ENCODE results near the gene PTGER3. TPM values are rescaled to one million over a fixed set of nuclear protein-coding genes. Genes with fewer than 3 reads are reported as not detected.

PTGER3 gene
- polyA plus RNA-seq, 1 of the 3 experiments (the other 2 are of a cell fraction): 1.9 TPM

DNA sequence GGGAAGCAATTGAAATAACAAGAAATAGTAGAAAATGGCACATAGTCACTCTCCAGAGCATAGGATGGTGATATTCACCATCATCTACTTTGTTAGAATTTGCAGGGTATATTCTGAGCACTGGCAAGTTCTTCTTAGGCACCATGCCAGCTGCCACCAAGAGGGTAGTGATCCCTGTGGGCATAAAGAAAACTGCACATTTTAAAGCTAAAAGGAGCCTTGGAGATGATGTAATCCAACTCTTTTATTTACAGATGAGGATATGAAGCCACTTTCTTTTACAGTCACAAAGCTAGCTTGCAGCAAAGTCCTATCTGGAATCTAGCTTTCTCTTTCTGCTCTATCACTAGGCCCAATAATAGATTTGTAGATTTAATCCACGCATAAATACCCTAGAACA, 69.0 kb downstream of the PTGER3 start:
- no peaks in the 10 kb centered on the region for H3K9me2 ChIP-seq
- no peak overlapping the region for H3K4me3 ChIP-seq (ENCODE audit: low read depth in 2 of 2, low read length in 1 of 2)
- ChIA-PET CTCF (interaction anchor here (5.6 kb wide), 1 partner anchor 13 kb away, joined by 21 read pairs; no protein-coding TSS in a partner anchor), POLR2A (no interaction called here)
- no peak overlapping the region for H3K9ac ChIP-seq
- H3K4me1 ChIP-seq (ENCODE audit: control insufficient read depth in 1 of 2, insufficient read depth in 2 of 2, low read depth in 1 of 2, low read length in 1 of 2): no peaks in the 10 kb centered on the region
- H4K20me1 ChIP-seq (ENCODE audit: insufficient read depth): no peaks in the 10 kb centered on the region
- no peaks in the 10 kb centered on the region for H3K9me3 ChIP-seq
- H3K27ac ChIP-seq (ENCODE audit: low read depth in 2 of 2, low read length in 1 of 2): no peak overlapping the region
- H3K4me2 ChIP-seq: no peak overlapping the region
- DNase-seq: no peak
- H3F3A ChIP-seq (replicated peaks; ENCODE audit: insufficient read depth): no peaks in the 10 kb centered on the region
- 81% methylated on average over 1 of the region's 1 CpG for WGBS (ENCODE audit: low lambda C conversion rate)
- no peaks in the 10 kb centered on the region for H3K36me3 ChIP-seq (replicated peaks in 1 of 2; ENCODE audit: control insufficient read depth in 1 of 2, insufficient read depth in 2 of 2, low read length in 1 of 2)
- H3K27me3 ChIP-seq (ENCODE audit: insufficient read depth): no peaks in the 10 kb centered on the region
- H2AFZ ChIP-seq (ENCODE audit: low read depth): no peak overlapping the region
- H3K79me2 ChIP-seq (ENCODE audit: insufficient read depth): no peaks in the 10 kb centered on the region
- TF ChIP-seq EP300 (IDR thresholded peaks at IDR 0.05; ENCODE audit: borderline replicate concordance in 1 of 2, low read depth in 1 of 2, low read length in 1 of 2): no peak
- no peak for TF ChIP-seq NRF1 (IDR thresholded peaks at IDR 0.05; ENCODE audit: low read depth, low read length)
- TF ChIP-seq ELF1 (IDR thresholded peaks at IDR 0.05): no peak
- no peak for TF ChIP-seq POLR2AphosphoS5 (IDR thresholded peaks at IDR 0.05; ENCODE audit: low read depth, low read length)
- no peak for TF ChIP-seq MEF2A (IDR thresholded peaks at IDR 0.05; ENCODE audit: borderline replicate concordance, low read depth)
- TF ChIP-seq RCOR1 (IDR thresholded peaks at IDR 0.05; ENCODE audit: low read length): no peak
- TF ChIP-seq MXI1 (IDR thresholded peaks at IDR 0.05; ENCODE audit: low read depth, low read length): no peak
- TF ChIP-seq SMC3 (IDR thresholded peaks at IDR 0.05; ENCODE audit: low read depth, low read length): no peak
- TF ChIP-seq FOSL2 (IDR thresholded peaks at IDR 0.05; ENCODE audit: borderline replicate concordance, low read depth): no peak
- TF ChIP-seq, protein P1, sequence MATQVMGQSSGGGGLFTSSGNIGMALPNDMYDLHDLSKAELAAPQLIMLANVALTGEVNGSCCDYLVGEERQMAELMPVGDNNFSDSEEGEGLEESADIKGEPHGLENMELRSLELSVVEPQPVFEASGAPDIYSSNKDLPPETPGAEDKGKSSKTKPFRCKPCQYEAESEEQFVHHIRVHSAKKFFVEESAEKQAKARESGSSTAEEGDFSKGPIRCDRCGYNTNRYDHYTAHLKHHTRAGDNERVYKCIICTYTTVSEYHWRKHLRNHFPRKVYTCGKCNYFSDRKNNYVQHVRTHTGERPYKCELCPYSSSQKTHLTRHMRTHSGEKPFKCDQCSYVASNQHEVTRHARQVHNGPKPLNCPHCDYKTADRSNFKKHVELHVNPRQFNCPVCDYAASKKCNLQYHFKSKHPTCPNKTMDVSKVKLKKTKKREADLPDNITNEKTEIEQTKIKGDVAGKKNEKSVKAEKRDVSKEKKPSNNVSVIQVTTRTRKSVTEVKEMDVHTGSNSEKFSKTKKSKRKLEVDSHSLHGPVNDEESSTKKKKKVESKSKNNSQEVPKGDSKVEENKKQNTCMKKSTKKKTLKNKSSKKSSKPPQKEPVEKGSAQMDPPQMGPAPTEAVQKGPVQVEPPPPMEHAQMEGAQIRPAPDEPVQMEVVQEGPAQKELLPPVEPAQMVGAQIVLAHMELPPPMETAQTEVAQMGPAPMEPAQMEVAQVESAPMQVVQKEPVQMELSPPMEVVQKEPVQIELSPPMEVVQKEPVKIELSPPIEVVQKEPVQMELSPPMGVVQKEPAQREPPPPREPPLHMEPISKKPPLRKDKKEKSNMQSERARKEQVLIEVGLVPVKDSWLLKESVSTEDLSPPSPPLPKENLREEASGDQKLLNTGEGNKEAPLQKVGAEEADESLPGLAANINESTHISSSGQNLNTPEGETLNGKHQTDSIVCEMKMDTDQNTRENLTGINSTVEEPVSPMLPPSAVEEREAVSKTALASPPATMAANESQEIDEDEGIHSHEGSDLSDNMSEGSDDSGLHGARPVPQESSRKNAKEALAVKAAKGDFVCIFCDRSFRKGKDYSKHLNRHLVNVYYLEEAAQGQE (IDR thresholded peaks at IDR 0.05; ENCODE audit: low read depth, low read length): no peak

DNA sequence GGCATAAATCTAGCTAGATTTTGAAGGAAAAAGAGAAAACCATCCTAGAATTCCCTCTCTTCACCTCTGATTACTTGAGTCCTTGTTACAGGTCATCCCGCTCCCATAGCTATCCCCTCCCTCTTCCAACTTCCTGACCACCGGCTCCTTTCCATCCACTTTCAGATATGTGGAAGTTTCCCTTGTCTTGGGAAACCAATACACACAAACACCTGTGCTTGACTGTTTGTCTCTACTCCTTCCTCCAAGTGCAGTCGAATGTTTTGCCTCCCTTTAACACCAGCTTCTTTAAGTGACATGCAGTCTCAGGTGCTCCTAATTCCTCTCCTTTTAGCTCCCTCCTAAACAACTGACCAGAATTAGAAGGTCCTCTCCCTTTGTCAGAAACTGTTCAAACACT, 70.0 kb downstream of the PTGER3 start:
- no peak for DNase-seq
- no peaks in the 10 kb centered on the region for H4K20me1 ChIP-seq (ENCODE audit: insufficient read depth)
- no peaks in the 10 kb centered on the region for H3K9me3 ChIP-seq
- POLR2A ChIA-PET: interaction anchor here (0.5 kb wide), 1 partner anchor 739 kb away, joined by 3 read pairs; no protein-coding TSS in a partner anchor
- no peaks in the 10 kb centered on the region for H3K4me1 ChIP-seq (ENCODE audit: control insufficient read depth in 1 of 2, insufficient read depth in 2 of 2, low read depth in 1 of 2, low read length in 1 of 2)
- no peaks in the 10 kb centered on the region for H3K36me3 ChIP-seq (replicated peaks in 1 of 2; ENCODE audit: control insufficient read depth in 1 of 2, insufficient read depth in 2 of 2, low read length in 1 of 2)
- H3K9me2 ChIP-seq: no peaks in the 10 kb centered on the region
- H3K27ac ChIP-seq (ENCODE audit: low read depth in 2 of 2, low read length in 1 of 2): no peak overlapping the region
- H3K9ac ChIP-seq: no peak overlapping the region
- H3F3A ChIP-seq (replicated peaks; ENCODE audit: insufficient read depth): no peaks in the 10 kb centered on the region
- H3K27me3 ChIP-seq (ENCODE audit: insufficient read depth): no peaks in the 10 kb centered on the region
- no peaks in the 10 kb centered on the region for H3K79me2 ChIP-seq (ENCODE audit: insufficient read depth)
- WGBS (ENCODE audit: low lambda C conversion rate): 49% methylated on average over 3 of the region's 3 CpGs
- CTCF ChIA-PET: interaction anchor here (1.2 to 5.6 kb wide), 2 partner anchors 10 to 12 kb away, joined by 4 to 21 read pairs; no protein-coding TSS in a partner anchor
- H3K4me3 ChIP-seq (ENCODE audit: low read depth in 2 of 2, low read length in 1 of 2): no peak overlapping the region
- no peak overlapping the region for H2AFZ ChIP-seq (ENCODE audit: low read depth)
- no peak overlapping the region for H3K4me2 ChIP-seq
- TF ChIP-seq, protein P2, sequence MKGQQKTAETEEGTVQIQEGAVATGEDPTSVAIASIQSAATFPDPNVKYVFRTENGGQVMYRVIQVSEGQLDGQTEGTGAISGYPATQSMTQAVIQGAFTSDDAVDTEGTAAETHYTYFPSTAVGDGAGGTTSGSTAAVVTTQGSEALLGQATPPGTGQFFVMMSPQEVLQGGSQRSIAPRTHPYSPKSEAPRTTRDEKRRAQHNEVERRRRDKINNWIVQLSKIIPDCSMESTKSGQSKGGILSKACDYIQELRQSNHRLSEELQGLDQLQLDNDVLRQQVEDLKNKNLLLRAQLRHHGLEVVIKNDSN (IDR thresholded peaks at IDR 0.05; ENCODE audit: borderline replicate concordance, low read depth): no peak
- TF ChIP-seq, protein P3, sequence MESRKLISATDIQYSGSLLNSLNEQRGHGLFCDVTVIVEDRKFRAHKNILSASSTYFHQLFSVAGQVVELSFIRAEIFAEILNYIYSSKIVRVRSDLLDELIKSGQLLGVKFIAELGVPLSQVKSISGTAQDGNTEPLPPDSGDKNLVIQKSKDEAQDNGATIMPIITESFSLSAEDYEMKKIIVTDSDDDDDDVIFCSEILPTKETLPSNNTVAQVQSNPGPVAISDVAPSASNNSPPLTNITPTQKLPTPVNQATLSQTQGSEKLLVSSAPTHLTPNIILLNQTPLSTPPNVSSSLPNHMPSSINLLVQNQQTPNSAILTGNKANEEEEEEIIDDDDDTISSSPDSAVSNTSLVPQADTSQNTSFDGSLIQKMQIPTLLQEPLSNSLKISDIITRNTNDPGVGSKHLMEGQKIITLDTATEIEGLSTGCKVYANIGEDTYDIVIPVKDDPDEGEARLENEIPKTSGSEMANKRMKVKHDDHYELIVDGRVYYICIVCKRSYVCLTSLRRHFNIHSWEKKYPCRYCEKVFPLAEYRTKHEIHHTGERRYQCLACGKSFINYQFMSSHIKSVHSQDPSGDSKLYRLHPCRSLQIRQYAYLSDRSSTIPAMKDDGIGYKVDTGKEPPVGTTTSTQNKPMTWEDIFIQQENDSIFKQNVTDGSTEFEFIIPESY (IDR thresholded peaks at IDR 0.05; ENCODE audit: borderline replicate concordance, low read depth): no peak
- TF ChIP-seq, protein P4, sequence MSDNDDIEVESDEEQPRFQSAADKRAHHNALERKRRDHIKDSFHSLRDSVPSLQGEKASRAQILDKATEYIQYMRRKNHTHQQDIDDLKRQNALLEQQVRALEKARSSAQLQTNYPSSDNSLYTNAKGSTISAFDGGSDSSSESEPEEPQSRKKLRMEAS (IDR thresholded peaks at IDR 0.05; ENCODE audit: low read depth): no peak
- no peak for TF ChIP-seq GATA2 (CRISPR knock-in tag; IDR thresholded peaks at IDR 0.05)
- TF ChIP-seq FOXM1 (IDR thresholded peaks at IDR 0.05; ENCODE audit: low read depth): no peak
- no peak for TF ChIP-seq SIN3A (IDR thresholded peaks at IDR 0.05; ENCODE audit: borderline replicate concordance, low read depth, low read length)
- TF ChIP-seq TEAD4 (IDR thresholded peaks at IDR 0.05; ENCODE audit: borderline replicate concordance, insufficient read depth): no peak
- no peak for TF ChIP-seq FOXJ3 (CRISPR knock-in tag; IDR thresholded peaks at IDR 0.05)
- TF ChIP-seq POLR2AphosphoS5 (IDR thresholded peaks at IDR 0.05; ENCODE audit: low read depth, low read length): no peak
- no peak for TF ChIP-seq MXI1 (IDR thresholded peaks at IDR 0.05; ENCODE audit: low read depth, low read length)
- no peak for TF ChIP-seq ELF1 (IDR thresholded peaks at IDR 0.05)
- TF ChIP-seq YY1 (IDR thresholded peaks at IDR 0.05; ENCODE audit: low read depth): no peak
- TF ChIP-seq RXRA (IDR thresholded peaks at IDR 0.05; ENCODE audit: borderline replicate concordance, low read depth): no peak
- TF ChIP-seq, protein P5, sequence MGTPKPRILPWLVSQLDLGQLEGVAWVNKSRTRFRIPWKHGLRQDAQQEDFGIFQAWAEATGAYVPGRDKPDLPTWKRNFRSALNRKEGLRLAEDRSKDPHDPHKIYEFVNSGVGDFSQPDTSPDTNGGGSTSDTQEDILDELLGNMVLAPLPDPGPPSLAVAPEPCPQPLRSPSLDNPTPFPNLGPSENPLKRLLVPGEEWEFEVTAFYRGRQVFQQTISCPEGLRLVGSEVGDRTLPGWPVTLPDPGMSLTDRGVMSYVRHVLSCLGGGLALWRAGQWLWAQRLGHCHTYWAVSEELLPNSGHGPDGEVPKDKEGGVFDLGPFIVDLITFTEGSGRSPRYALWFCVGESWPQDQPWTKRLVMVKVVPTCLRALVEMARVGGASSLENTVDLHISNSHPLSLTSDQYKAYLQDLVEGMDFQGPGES (IDR thresholded peaks at IDR 0.05; ENCODE audit: low read depth, low read length): no peak

Data from SK-N-SH (cell line).